H1 (cell line): Measurements from ENCODE around the gene DCBLD1. TPM values are rescaled to one million over a fixed set of nuclear protein-coding genes. Genes with fewer than 3 reads are reported as not detected.

Experiments used
- CHD7 ChIP-seq: fragments of 300-600 bp; sonication (generic); IDR thresholded peaks from 2 replicates; pipeline ENCODE4 v1.7.1; 2012; ENCODE audit warnings: low read length, moderate library complexity, mild to moderate bottlenecking, inconsistent platforms; ENCODE audit not compliant: insufficient replicate concordance
- JUND ChIP-seq: IDR thresholded peaks from 2 replicates; pipeline ENCODE4 v1.6.1; 2011; ENCODE audit warnings: mild to moderate bottlenecking, improper control_type of control experiment, low read length
- NRF1 ChIP-seq: IDR thresholded peaks from 2 replicates; pipeline ENCODE4 v1.6.1; 2011; ENCODE audit warnings: mild to moderate bottlenecking, low read depth, low read length, improper control_type of control experiment
- SIRT6 ChIP-seq: IDR thresholded peaks from one replicate; pipeline ENCODE4 v1.7.1; 2012; ENCODE audit warnings: low read length, inconsistent platforms
- TBP ChIP-seq: IDR thresholded peaks from 2 replicates; pipeline ENCODE4 v1.6.1; 2011; ENCODE audit warnings: low read depth, low read length, improper control_type of control experiment
- polyA plus RNA-seq, 7 experiments: library from polyadenylated mRNA; depleted of rRNA in 3 of 7; stranded (reverse) in 5 of 7; unstranded in 2 of 7; fragments of >200 nt in 5 of 7; fragments of 200-250 nt in 2 of 7; gene quantifications; 1 replicate in 5 of 7; 2 replicates in 1 of 7; 4 replicates in 1 of 7; pipeline versions ENCODE4 v1.2.1 to v1.2.3, GENCODE V29; 2011 to 2013; ENCODE audit warnings: missing spikeins in 2 of 7, mixed read lengths in 2 of 7
- total RNA-seq: library from RNA; stranded (reverse); fragmentation: NEBNext Ultra II Directional; extraction: Animal tissue kit (Norgen Biotek cat#: 25700); gene quantifications from 2 replicates; pipeline ENCODE4 v1.2.1, GENCODE V29; 2021

DCBLD1 gene
- total and polyA plus RNA-seq, 2 of the 8 experiments (the other 6 are each of a cell fraction or from before 2014, with no cell fraction given): 3.9 to 11.2 TPM

- TF ChIP-seq CHD7 (no peak), NRF1 (no peak), JUND (no peak), SIRT6 (no peak), TBP (no peak)
These were observed 76.3 kb downstream of the DCBLD1 start (continued) for GRCh38 chr6:117558818-117559217.
